Pulmonary artery endothelial cell (primary cell): ENCODE results near the gene PDGFA. TPM values are rescaled to one million over a fixed set of nuclear protein-coding genes. Genes with fewer than 3 reads are reported as not detected.

ENCODE experiments used
- DNase-seq: peaks from one replicate; pipeline ENCODE4 v3.0.0-alpha.2; 2011; ENCODE audit warnings: low read depth, low spot score
- total RNA-seq: library from RNA; depleted of rRNA; stranded (reverse); fragments of >200 nt; gene quantifications from 2 replicates; pipeline ENCODE4 v1.2.3, GENCODE V29; 2014

Gene PDGFA
- 63.2 and 75.6 TPM in 2 replicates for total RNA-seq

- no peak for DNase-seq
These were observed at the start of gene PDGFA for GRCh38 chr7:519484-520390. Gene PDGFA (minus strand): TSS chr7:519846. CDS start chr7:519001, 845 bp downstream.

GRCh38 chr7:568031-568951 is 48.6 kb upstream of the PDGFA start:
- no peak for DNase-seq

GRCh38 chr7:567305-567883 is 47.7 kb upstream of the PDGFA start:
- DNase-seq: no peak

GRCh38 chr7:566100-566499 is 46.5 kb upstream of the PDGFA start:
- DNase-seq: no peak

- no peak for DNase-seq
These were observed 44.7 kb upstream of the PDGFA start for GRCh38 chr7:564176-564865.

- no peak for DNase-seq
These were observed 44.1 kb upstream of the PDGFA start for GRCh38 chr7:563629-564170.

GRCh38 chr7:562789-563628 is 43.4 kb upstream of the PDGFA start:
- no peak for DNase-seq

GRCh38 chr7:562374-562675 is 42.7 kb upstream of the PDGFA start:
- DNase-seq: no peak

GRCh38 chr7:561631-562373 is 42.2 kb upstream of the PDGFA start:
- no peak for DNase-seq

GRCh38 chr7:560966-561630 is 41.5 kb upstream of the PDGFA start:
- no peak for DNase-seq

- DNase-seq: no peak
These were observed 39.7 kb upstream of the PDGFA start for GRCh38 chr7:559396-559705.

GRCh38 chr7:557558-557881 is 37.9 kb upstream of the PDGFA start:
- no peak for DNase-seq

GRCh38 chr7:556837-557557 is 37.4 kb upstream of the PDGFA start:
- no peak for DNase-seq

- DNase-seq: no peak
These were observed 36.7 kb upstream of the PDGFA start for GRCh38 chr7:556291-556826.

- no peak for DNase-seq
These were observed 36.0 kb upstream of the PDGFA start for GRCh38 chr7:555551-556160.

GRCh38 chr7:553636-554111 is 34.0 kb upstream of the PDGFA start:
- no peak for DNase-seq

- DNase-seq: no peak
These were observed 33.4 kb upstream of the PDGFA start for GRCh38 chr7:552868-553635.
